PFSK-1 (cell line): ENCODE measurements around the gene IFRD1.

Experiments
- FOXP2 ChIP-seq: optimal IDR thresholded peaks from 2 replicates; pipeline ENCODE3; 2011; ENCODE audit warnings: borderline replicate concordance, control low read depth, inconsistent platforms; ENCODE audit not compliant: insufficient read depth; ENCODE audit errors: extremely low read length, extremely low read depth
- POLR2AphosphoS5 ChIP-seq: IDR thresholded peaks from 2 replicates; pipeline ENCODE4 v1.6.1; 2012; ENCODE audit warnings: low read depth, mild to moderate bottlenecking, control low read depth, low read length, moderate library complexity
- SIN3A ChIP-seq: IDR thresholded peaks from 2 replicates; pipeline ENCODE4 v1.6.1; 2012; ENCODE audit warnings: mild to moderate bottlenecking, low read length, moderate library complexity, borderline replicate concordance; ENCODE audit not compliant: insufficient read depth
- TAF1 ChIP-seq: IDR thresholded peaks from 2 replicates; pipeline ENCODE4 v1.6.1; 2012; ENCODE audit warnings: low read length, control low read depth, borderline replicate concordance; ENCODE audit not compliant: insufficient read depth
- TF ChIP-seq, protein P1 (sequence below), 2 experiments: IDR thresholded peaks; 2 replicates each; pipeline versions ENCODE4 v1.6.1 to v1.8.0; 2011 to 2012; ENCODE audit warnings: low read depth in 2 of 2, low read length in 2 of 2, control low read depth in 1 of 2, inconsistent platforms in 1 of 2, mild to moderate bottlenecking in 1 of 2, moderate library complexity in 1 of 2; ENCODE audit not compliant: insufficient read depth in 1 of 2

IFRD1 gene

GRCh38 chr7:112484671-112485167 lies 34.5 kb downstream of the IFRD1 start:
- TF ChIP-seq, protein P1, sequence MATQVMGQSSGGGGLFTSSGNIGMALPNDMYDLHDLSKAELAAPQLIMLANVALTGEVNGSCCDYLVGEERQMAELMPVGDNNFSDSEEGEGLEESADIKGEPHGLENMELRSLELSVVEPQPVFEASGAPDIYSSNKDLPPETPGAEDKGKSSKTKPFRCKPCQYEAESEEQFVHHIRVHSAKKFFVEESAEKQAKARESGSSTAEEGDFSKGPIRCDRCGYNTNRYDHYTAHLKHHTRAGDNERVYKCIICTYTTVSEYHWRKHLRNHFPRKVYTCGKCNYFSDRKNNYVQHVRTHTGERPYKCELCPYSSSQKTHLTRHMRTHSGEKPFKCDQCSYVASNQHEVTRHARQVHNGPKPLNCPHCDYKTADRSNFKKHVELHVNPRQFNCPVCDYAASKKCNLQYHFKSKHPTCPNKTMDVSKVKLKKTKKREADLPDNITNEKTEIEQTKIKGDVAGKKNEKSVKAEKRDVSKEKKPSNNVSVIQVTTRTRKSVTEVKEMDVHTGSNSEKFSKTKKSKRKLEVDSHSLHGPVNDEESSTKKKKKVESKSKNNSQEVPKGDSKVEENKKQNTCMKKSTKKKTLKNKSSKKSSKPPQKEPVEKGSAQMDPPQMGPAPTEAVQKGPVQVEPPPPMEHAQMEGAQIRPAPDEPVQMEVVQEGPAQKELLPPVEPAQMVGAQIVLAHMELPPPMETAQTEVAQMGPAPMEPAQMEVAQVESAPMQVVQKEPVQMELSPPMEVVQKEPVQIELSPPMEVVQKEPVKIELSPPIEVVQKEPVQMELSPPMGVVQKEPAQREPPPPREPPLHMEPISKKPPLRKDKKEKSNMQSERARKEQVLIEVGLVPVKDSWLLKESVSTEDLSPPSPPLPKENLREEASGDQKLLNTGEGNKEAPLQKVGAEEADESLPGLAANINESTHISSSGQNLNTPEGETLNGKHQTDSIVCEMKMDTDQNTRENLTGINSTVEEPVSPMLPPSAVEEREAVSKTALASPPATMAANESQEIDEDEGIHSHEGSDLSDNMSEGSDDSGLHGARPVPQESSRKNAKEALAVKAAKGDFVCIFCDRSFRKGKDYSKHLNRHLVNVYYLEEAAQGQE (IDR thresholded peaks at IDR 0.05; ENCODE audit: insufficient read depth in 1 of 2, low read depth in 2 of 2, low read length in 2 of 2) = peak in 1 of 2 experiments; percentile 68; a peak in 2 of 4 replicates
- no peak for TF ChIP-seq SIN3A

DNA sequence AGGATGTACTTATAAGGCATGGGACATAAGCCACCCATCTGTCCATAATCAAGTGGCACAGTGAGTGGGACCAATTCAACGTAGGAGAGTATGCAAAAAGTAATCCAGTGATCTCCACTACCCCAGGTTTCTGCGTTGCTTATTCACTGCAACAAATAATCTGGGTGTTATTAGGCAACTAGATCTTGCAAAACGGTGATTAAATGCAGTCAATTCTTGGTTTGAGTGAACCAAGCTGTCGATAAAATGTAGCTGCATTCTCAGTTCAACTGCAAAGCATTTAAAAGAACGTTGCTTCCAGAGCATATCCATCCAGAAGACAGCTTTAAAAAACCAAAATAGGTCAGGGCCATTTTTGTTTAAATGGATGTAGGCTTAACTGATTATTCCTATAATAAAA lies 35.5 kb downstream of the IFRD1 start:
- TF ChIP-seq, protein P1 (IDR thresholded peaks at IDR 0.05; ENCODE audit: insufficient read depth in 1 of 2, low read depth in 2 of 2, low read length in 2 of 2) = no peak
- TF ChIP-seq FOXP2 (no peak), POLR2AphosphoS5 (no peak), SIN3A (no peak), TAF1 (no peak)

GRCh38 chr7:112487457-112488263 lies 37.4 kb downstream of the IFRD1 start:
- no peak for TF ChIP-seq SIN3A
- no peak for TF ChIP-seq FOXP2
- TF ChIP-seq, protein P1 (IDR thresholded peaks at IDR 0.05; ENCODE audit: insufficient read depth in 1 of 2, low read depth in 2 of 2, low read length in 2 of 2) = no peak
- no peak for TF ChIP-seq TAF1
- no peak for TF ChIP-seq POLR2AphosphoS5

GRCh38 chr7:112488264-112488552 lies 37.9 kb downstream of the IFRD1 start:
- TF ChIP-seq TAF1 (no peak), SIN3A (no peak), POLR2AphosphoS5 (no peak), FOXP2 (no peak)
- TF ChIP-seq, protein P1 (IDR thresholded peaks at IDR 0.05; ENCODE audit: insufficient read depth in 1 of 2, low read depth in 2 of 2, low read length in 2 of 2) = no peak
